ENCODE results near the gene PXN. TPM values are rescaled to one million over a fixed set of nuclear protein-coding genes. Genes with fewer than 3 reads are reported as not detected.
A peak's percentile ranks its signal among the peaks of the same experiment; 100 is the strongest.

The PXN gene
- total and polyA plus RNA-seq, 5 donors from 2014 or later: 64.3 to 205 (median 78.7) TPM

- Histone ChIP-seq H3K4me1 (ENCODE audit: control insufficient read depth, insufficient read depth, low read length, poor library complexity, severe bottlenecking) (no peaks in the 10 kb centered on the region), H3K27me3 (ENCODE audit: control insufficient read depth, insufficient read depth, low read length) (no peaks in the 10 kb centered on the region), H3K36me3 (ENCODE audit: control insufficient read depth, insufficient read depth, low read length) (peaks cover 80% of the 10 kb centered on the region), H3K9me3 (ENCODE audit: control insufficient read depth in 2 of 2, low read length in 2 of 2) (no peaks in the 10 kb centered on the region), H3K27ac (ENCODE audit: insufficient read depth, low read length, poor library complexity, severe bottlenecking) (no peak overlapping the region), H3K4me3 (ENCODE audit: low read depth, low read length) (no peak overlapping the region)
- Mint-ChIP-seq H3K36me3 (peaks cover 20% of the 10 kb centered on the region), H3K9me3 (no peaks in the 10 kb centered on the region), H3K4me3 (no peak overlapping the region), H3K27me3 (no peaks in the 10 kb centered on the region), H3K4me1 (peaks cover 0 to 2% (median 0%) of the 10 kb centered on the region in 4 donors), H3K27ac (no peak overlapping the region)
- no peak for ATAC-seq (ENCODE audit: low read depth in 2 of 2)
- DNase-seq: no peak
Observed at GRCh38 chr12:120218680-120219606, 46.6 kb downstream of the PXN start.

- H3K36me3 Mint-ChIP-seq: peaks cover 20% of the 10 kb centered on the region
- H3K36me3 ChIP-seq (ENCODE audit: control insufficient read depth, insufficient read depth, low read length): peaks cover 81% of the 10 kb centered on the region
Observed at GRCh38 chr12:120216742-120217605, 48.6 kb downstream of the PXN start.

GRCh38 chr12:120215766-120216735, 49.5 kb downstream of the PXN start:
- H3K4me1 ChIP-seq (ENCODE audit: control insufficient read depth, insufficient read depth, low read length, poor library complexity, severe bottlenecking): no peaks in the 10 kb centered on the region

More at GRCh38 chr12:120216742-120217605, 48.6 kb downstream of the PXN start:
- no peak for DNase-seq
- Mint-ChIP-seq H3K27ac (no peak overlapping the region), H3K27me3 (no peaks in the 10 kb centered on the region), H3K9me3 (no peaks in the 10 kb centered on the region), H3K4me3 (no peak overlapping the region), H3K4me1 (peaks cover 0 to 2% (median 0%) of the 10 kb centered on the region in 4 donors)
- no peak overlapping the region for H3K4me3 ChIP-seq (ENCODE audit: low read depth, low read length)
- no peaks in the 10 kb centered on the region for H3K9me3 ChIP-seq (ENCODE audit: control insufficient read depth in 2 of 2, low read length in 2 of 2)
- no peak for ATAC-seq (ENCODE audit: low read depth in 2 of 2)
- no peaks in the 10 kb centered on the region for H3K4me1 ChIP-seq (ENCODE audit: control insufficient read depth, insufficient read depth, low read length, poor library complexity, severe bottlenecking)
- no peak overlapping the region for H3K27ac ChIP-seq (ENCODE audit: insufficient read depth, low read length, poor library complexity, severe bottlenecking)
- H3K27me3 ChIP-seq (ENCODE audit: control insufficient read depth, insufficient read depth, low read length): no peaks in the 10 kb centered on the region

GRCh38 chr12:120215357-120215735, 50.2 kb downstream of the PXN start:
- peaks cover 4% of the 10 kb centered on the region for H3K27me3 Mint-ChIP-seq
- no peak for DNase-seq
- ATAC-seq (ENCODE audit: low read depth in 2 of 2): no peak
- H3K9me3 ChIP-seq (ENCODE audit: control insufficient read depth in 2 of 2, low read length in 2 of 2): no peaks in the 10 kb centered on the region
- H3K27me3 ChIP-seq (ENCODE audit: control insufficient read depth, insufficient read depth, low read length): no peaks in the 10 kb centered on the region
- peaks cover 81% of the 10 kb centered on the region for H3K36me3 ChIP-seq (ENCODE audit: control insufficient read depth, insufficient read depth, low read length)
- no peaks in the 10 kb centered on the region for H3K9me3 Mint-ChIP-seq
- no peak overlapping the region for H3K27ac ChIP-seq (ENCODE audit: insufficient read depth, low read length, poor library complexity, severe bottlenecking)
- no peak overlapping the region for H3K27ac Mint-ChIP-seq
- peaks cover 0 to 4% (median 0%) of the 10 kb centered on the region in 4 donors for H3K4me1 Mint-ChIP-seq
- H3K4me3 ChIP-seq (ENCODE audit: low read depth, low read length): no peak overlapping the region
- H3K4me3 Mint-ChIP-seq: no peak overlapping the region
- H3K4me1 ChIP-seq (ENCODE audit: control insufficient read depth, insufficient read depth, low read length, poor library complexity, severe bottlenecking): no peaks in the 10 kb centered on the region
- H3K36me3 Mint-ChIP-seq: peaks cover 24% of the 10 kb centered on the region

More at GRCh38 chr12:120215766-120216735, 49.5 kb downstream of the PXN start:
- no peaks in the 10 kb centered on the region for H3K27me3 ChIP-seq (ENCODE audit: control insufficient read depth, insufficient read depth, low read length)
- H3K27me3 Mint-ChIP-seq: peaks cover 4% of the 10 kb centered on the region
- no peaks in the 10 kb centered on the region for H3K9me3 Mint-ChIP-seq
- no peak overlapping the region for H3K27ac ChIP-seq (ENCODE audit: insufficient read depth, low read length, poor library complexity, severe bottlenecking)
- H3K4me1 Mint-ChIP-seq: peaks cover 0 to 2% (median 0%) of the 10 kb centered on the region in 4 donors
- H3K4me3 Mint-ChIP-seq: no peak overlapping the region
- H3K4me3 ChIP-seq (ENCODE audit: low read depth, low read length): no peak overlapping the region
- peaks cover 27% of the 10 kb centered on the region for H3K36me3 Mint-ChIP-seq
- H3K9me3 ChIP-seq (ENCODE audit: control insufficient read depth in 2 of 2, low read length in 2 of 2): no peaks in the 10 kb centered on the region
- no peak for DNase-seq
- peaks cover 81% of the 10 kb centered on the region for H3K36me3 ChIP-seq (ENCODE audit: control insufficient read depth, insufficient read depth, low read length)
- ATAC-seq (ENCODE audit: low read depth in 2 of 2): peak in 1 of 2 donors; percentile 25
- H3K27ac Mint-ChIP-seq: no peak overlapping the region

GRCh38 chr12:120214626-120215356, 50.7 kb downstream of the PXN start:
- no peak overlapping the region for H3K4me3 ChIP-seq (ENCODE audit: low read depth, low read length)
- H3K27me3 Mint-ChIP-seq: peaks cover 4% of the 10 kb centered on the region
- H3K36me3 ChIP-seq (ENCODE audit: control insufficient read depth, insufficient read depth, low read length): peaks cover 79% of the 10 kb centered on the region
- peaks cover 0 to 2% (median 0%) of the 10 kb centered on the region in 7 donors for H3K9me3 Mint-ChIP-seq
- ATAC-seq (ENCODE audit: low read depth in 2 of 2) (no peak), DNase-seq (no peak)
- no peaks in the 10 kb centered on the region for H3K27me3 ChIP-seq (ENCODE audit: control insufficient read depth, insufficient read depth, low read length)
- H3K4me1 Mint-ChIP-seq: peaks cover 0 to 4% (median 0%) of the 10 kb centered on the region in 4 donors
- H3K4me3 Mint-ChIP-seq: peak overlapping the region in 1 of 4 donors; percentile 24
- H3K36me3 Mint-ChIP-seq: peaks cover 24% of the 10 kb centered on the region
- H3K27ac ChIP-seq (ENCODE audit: insufficient read depth, low read length, poor library complexity, severe bottlenecking): no peak overlapping the region
- H3K27ac Mint-ChIP-seq: peak overlapping the region in 1 of 3 donors; percentile 48
- no peaks in the 10 kb centered on the region for H3K4me1 ChIP-seq (ENCODE audit: control insufficient read depth, insufficient read depth, low read length, poor library complexity, severe bottlenecking)
- no peaks in the 10 kb centered on the region for H3K9me3 ChIP-seq (ENCODE audit: control insufficient read depth in 2 of 2, low read length in 2 of 2)

- Mint-ChIP-seq H3K9me3 (peaks cover 0 to 2% (median 0%) of the 10 kb centered on the region in 7 donors), H3K27ac (no peak overlapping the region), H3K36me3 (peaks cover 24% of the 10 kb centered on the region), H3K4me3 (no peak overlapping the region), H3K27me3 (peaks cover 4% of the 10 kb centered on the region), H3K4me1 (peaks cover 0 to 4% (median 0%) of the 10 kb centered on the region in 4 donors)
- no peak for ATAC-seq (ENCODE audit: low read depth in 2 of 2)
- Histone ChIP-seq H3K27me3 (ENCODE audit: control insufficient read depth, insufficient read depth, low read length) (no peaks in the 10 kb centered on the region), H3K4me3 (ENCODE audit: low read depth, low read length) (no peak overlapping the region), H3K9me3 (ENCODE audit: control insufficient read depth in 2 of 2, low read length in 2 of 2) (no peaks in the 10 kb centered on the region), H3K4me1 (ENCODE audit: control insufficient read depth, insufficient read depth, low read length, poor library complexity, severe bottlenecking) (no peaks in the 10 kb centered on the region), H3K27ac (ENCODE audit: insufficient read depth, low read length, poor library complexity, severe bottlenecking) (no peak overlapping the region), H3K36me3 (ENCODE audit: control insufficient read depth, insufficient read depth, low read length) (peaks cover 69% of the 10 kb centered on the region)
- DNase-seq: no peak
Observed at GRCh38 chr12:120213758-120214157, 51.8 kb downstream of the PXN start.
